HEK293 (cell line): ENCODE data around the gene SORL1.

Source experiments
- CTCF ChIA-PET: fragments of 350-600 bp; formaldehyde crosslinking; extraction: SDS; loops from one replicate; lab custom pipeline; 2021; ENCODE audit warnings: antibody characterized with exemption; lab: Yijun Ruan, JAX
- POLR2A ChIA-PET: fragments of 300-600 bp; formaldehyde crosslinking; extraction: SDS; loops from one replicate; lab custom pipeline; 2020; ENCODE audit warnings: antibody characterized with exemption, inconsistent platforms; lab: Yijun Ruan, JAX
- H3K27ac ChIP-seq: fragments of 200-500 bp; sonication (Bioruptor generic); 2 replicates; pipeline ENCODE4 v1.5.1; 2014; ENCODE audit warnings: low read depth, low read length, control low read depth, inconsistent platforms; ENCODE audit errors: extremely low read depth
- H3K36me3 ChIP-seq, 2 experiments: fragments of 200-500 bp in 1 of 2; sonication (Bioruptor generic) in 1 of 2; 1 replicate in 1 of 2; 2 replicates in 1 of 2; pipeline ENCODE4 v1.5.1; 2014 to 2017; ENCODE audit warnings: inconsistent platforms in 2 of 2, low read length in 2 of 2; ENCODE audit not compliant: control insufficient read depth in 2 of 2, insufficient read depth in 1 of 2
- H3K4me1 ChIP-seq: fragments of 200-500 bp; sonication (Bioruptor generic); 2 replicates; pipeline ENCODE4 v1.5.1; 2014; ENCODE audit warnings: mild to moderate bottlenecking, low read length, inconsistent platforms; ENCODE audit not compliant: control insufficient read depth, insufficient read depth
- H3K4me3 ChIP-seq: 2 replicates; pipeline ENCODE4 v1.5.1; 2011; ENCODE audit warnings: low read depth, mild to moderate bottlenecking, control low read depth, low read length, moderate library complexity
- H3K9me3 ChIP-seq: fragments of 200-500 bp; sonication (Bioruptor generic); 2 replicates; pipeline ENCODE4 v1.5.1; 2014; ENCODE audit warnings: low read depth, low read length, inconsistent platforms; ENCODE audit not compliant: control insufficient read depth, insufficient read depth
- KLF8 ChIP-seq: fragments of 450-650 bp; formaldehyde crosslinking; IDR thresholded peaks from 2 replicates; pipeline ENCODE4 v1.5.1; 2016; ENCODE audit warnings: missing biosample characterization, missing genetic modification characterization
- MYNN ChIP-seq: fragments of 450-650 bp; formaldehyde crosslinking; IDR thresholded peaks from 2 replicates; pipeline ENCODE4 v1.5.1; 2016; ENCODE audit warnings: missing biosample characterization, missing genetic modification characterization, borderline replicate concordance
- SCRT1 ChIP-seq: fragments of 450-650 bp; formaldehyde crosslinking; IDR thresholded peaks from 2 replicates; pipeline ENCODE4 v1.5.1; 2016; ENCODE audit warnings: missing biosample characterization, missing genetic modification characterization, borderline replicate concordance
- WT1 ChIP-seq: fragments of 450-650 bp; formaldehyde crosslinking; IDR thresholded peaks from 2 replicates; pipeline ENCODE4 v1.5.1; 2016; ENCODE audit warnings: missing biosample characterization, missing genetic modification characterization
- ZNF121 ChIP-seq: fragments of 450-650 bp; formaldehyde crosslinking; IDR thresholded peaks from 2 replicates; pipeline ENCODE4 v1.5.1; 2016; ENCODE audit warnings: missing biosample characterization, missing genetic modification characterization
- ZNF169 ChIP-seq: fragments of 450-650 bp; formaldehyde crosslinking; IDR thresholded peaks from 2 replicates; pipeline ENCODE4 v1.5.1; 2016; ENCODE audit warnings: missing biosample characterization, missing genetic modification characterization
- ZNF18 ChIP-seq: fragments of 450-650 bp; formaldehyde crosslinking; IDR thresholded peaks from 2 replicates; pipeline ENCODE4 v1.5.1; 2016; ENCODE audit warnings: missing biosample characterization, missing genetic modification characterization
- ZNF658 ChIP-seq: fragments of 450-650 bp; formaldehyde crosslinking; IDR thresholded peaks from 2 replicates; pipeline ENCODE4; 2016; ENCODE audit warnings: missing biosample characterization, missing genetic modification characterization
- ZNF701 ChIP-seq: fragments of 450-650 bp; formaldehyde crosslinking; IDR thresholded peaks from 2 replicates; pipeline ENCODE4 v1.5.1; 2016; ENCODE audit warnings: missing biosample characterization, missing genetic modification characterization
- ZNF837 ChIP-seq: fragments of 450-650 bp; formaldehyde crosslinking; IDR thresholded peaks from 2 replicates; pipeline ENCODE4 v1.5.1; 2016; ENCODE audit warnings: missing biosample characterization, missing genetic modification characterization
- TF ChIP-seq, protein P1 (sequence below): fragments of 450-650 bp; formaldehyde crosslinking; IDR thresholded peaks from 2 replicates; pipeline ENCODE4 v1.5.0; 2017; ENCODE audit warnings: missing biosample characterization, missing genetic modification characterization, borderline replicate concordance
- TF ChIP-seq, protein P2 (sequence below): fragments of 450-650 bp; formaldehyde crosslinking; IDR thresholded peaks from 2 replicates; pipeline ENCODE4 v1.5.1; 2017; ENCODE audit warnings: missing biosample characterization, missing genetic modification characterization
- TF ChIP-seq, protein P3 (sequence below): fragments of 450-650 bp; formaldehyde crosslinking; conservative IDR thresholded peaks from 2 replicates; pipeline ENCODE4 v1.5.1; 2016; ENCODE audit warnings: low read depth, missing biosample characterization, missing genetic modification characterization
- TF ChIP-seq, protein P4 (sequence below): fragments of 450-650 bp; formaldehyde crosslinking; IDR thresholded peaks from 2 replicates; pipeline ENCODE4 v1.5.1; 2016; ENCODE audit warnings: missing biosample characterization, missing genetic modification characterization

SORL1 gene

GRCh38 chr11:121471167-121471566 lies 19.1 kb downstream of the SORL1 start (continued):
- no peak for TF ChIP-seq ZNF18 (tag by site-specific recombination)

DNA sequence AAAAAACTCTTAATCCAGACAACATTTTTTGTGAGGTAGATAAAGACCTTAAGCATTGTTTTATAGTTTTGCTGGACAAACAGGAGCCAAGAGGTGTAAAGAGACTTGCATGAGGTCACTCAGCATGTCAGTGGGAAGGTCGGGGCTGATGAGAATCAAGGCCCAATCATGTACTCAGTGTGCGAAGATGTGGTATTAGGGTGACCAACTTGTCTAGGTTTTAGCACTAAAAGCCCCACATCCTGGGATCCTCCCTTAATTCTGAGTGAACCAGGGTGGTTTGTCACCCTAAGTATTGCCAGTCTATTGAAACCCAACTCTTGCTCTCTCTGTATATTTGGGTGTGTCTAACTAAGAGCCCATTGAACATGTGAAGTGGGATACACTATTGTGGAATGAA lies 20.2 kb downstream of the SORL1 start:
- no peak overlapping the region for H3K4me3 ChIP-seq
- H3K36me3 ChIP-seq, result no peaks in the 10 kb centered on the region
- 0 out of 2 replicates have a peak, but pooled peaks cover 3% of the 10 kb centered on the region for H3K4me1 ChIP-seq
- CTCF ChIA-PET, result interaction anchor here (0.7 kb wide), 1 partner anchor 130 kb away, joined by 5 read pairs; no protein-coding TSS in a partner anchor
- TF ChIP-seq ZNF169 (tag by site-specific recombination) (no peak), WT1 (tag by site-specific recombination) (no peak), ZNF121 (no peak), ZNF837 (tag by site-specific recombination) (no peak), KLF8 (tag by site-specific recombination) (no peak), ZNF658 (tag by site-specific recombination) (no peak), SCRT1 (tag by site-specific recombination) (no peak), MYNN (tag by site-specific recombination) (no peak), ZNF701 (tag by site-specific recombination) (no peak)
- TF ChIP-seq, protein P1, sequence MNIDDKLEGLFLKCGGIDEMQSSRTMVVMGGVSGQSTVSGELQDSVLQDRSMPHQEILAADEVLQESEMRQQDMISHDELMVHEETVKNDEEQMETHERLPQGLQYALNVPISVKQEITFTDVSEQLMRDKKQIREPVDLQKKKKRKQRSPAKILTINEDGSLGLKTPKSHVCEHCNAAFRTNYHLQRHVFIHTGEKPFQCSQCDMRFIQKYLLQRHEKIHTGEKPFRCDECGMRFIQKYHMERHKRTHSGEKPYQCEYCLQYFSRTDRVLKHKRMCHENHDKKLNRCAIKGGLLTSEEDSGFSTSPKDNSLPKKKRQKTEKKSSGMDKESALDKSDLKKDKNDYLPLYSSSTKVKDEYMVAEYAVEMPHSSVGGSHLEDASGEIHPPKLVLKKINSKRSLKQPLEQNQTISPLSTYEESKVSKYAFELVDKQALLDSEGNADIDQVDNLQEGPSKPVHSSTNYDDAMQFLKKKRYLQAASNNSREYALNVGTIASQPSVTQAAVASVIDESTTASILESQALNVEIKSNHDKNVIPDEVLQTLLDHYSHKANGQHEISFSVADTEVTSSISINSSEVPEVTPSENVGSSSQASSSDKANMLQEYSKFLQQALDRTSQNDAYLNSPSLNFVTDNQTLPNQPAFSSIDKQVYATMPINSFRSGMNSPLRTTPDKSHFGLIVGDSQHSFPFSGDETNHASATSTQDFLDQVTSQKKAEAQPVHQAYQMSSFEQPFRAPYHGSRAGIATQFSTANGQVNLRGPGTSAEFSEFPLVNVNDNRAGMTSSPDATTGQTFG (tag by site-specific recombination), result no peak
- TF ChIP-seq, protein P2, sequence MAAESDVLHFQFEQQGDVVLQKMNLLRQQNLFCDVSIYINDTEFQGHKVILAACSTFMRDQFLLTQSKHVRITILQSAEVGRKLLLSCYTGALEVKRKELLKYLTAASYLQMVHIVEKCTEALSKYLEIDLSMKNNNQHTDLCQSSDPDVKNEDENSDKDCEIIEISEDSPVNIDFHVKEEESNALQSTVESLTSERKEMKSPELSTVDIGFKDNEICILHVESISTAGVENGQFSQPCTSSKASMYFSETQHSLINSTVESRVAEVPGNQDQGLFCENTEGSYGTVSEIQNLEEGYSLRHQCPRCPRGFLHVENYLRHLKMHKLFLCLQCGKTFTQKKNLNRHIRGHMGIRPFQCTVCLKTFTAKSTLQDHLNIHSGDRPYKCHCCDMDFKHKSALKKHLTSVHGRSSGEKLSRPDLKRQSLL (tag by site-specific recombination), result no peak
- TF ChIP-seq, protein P3, sequence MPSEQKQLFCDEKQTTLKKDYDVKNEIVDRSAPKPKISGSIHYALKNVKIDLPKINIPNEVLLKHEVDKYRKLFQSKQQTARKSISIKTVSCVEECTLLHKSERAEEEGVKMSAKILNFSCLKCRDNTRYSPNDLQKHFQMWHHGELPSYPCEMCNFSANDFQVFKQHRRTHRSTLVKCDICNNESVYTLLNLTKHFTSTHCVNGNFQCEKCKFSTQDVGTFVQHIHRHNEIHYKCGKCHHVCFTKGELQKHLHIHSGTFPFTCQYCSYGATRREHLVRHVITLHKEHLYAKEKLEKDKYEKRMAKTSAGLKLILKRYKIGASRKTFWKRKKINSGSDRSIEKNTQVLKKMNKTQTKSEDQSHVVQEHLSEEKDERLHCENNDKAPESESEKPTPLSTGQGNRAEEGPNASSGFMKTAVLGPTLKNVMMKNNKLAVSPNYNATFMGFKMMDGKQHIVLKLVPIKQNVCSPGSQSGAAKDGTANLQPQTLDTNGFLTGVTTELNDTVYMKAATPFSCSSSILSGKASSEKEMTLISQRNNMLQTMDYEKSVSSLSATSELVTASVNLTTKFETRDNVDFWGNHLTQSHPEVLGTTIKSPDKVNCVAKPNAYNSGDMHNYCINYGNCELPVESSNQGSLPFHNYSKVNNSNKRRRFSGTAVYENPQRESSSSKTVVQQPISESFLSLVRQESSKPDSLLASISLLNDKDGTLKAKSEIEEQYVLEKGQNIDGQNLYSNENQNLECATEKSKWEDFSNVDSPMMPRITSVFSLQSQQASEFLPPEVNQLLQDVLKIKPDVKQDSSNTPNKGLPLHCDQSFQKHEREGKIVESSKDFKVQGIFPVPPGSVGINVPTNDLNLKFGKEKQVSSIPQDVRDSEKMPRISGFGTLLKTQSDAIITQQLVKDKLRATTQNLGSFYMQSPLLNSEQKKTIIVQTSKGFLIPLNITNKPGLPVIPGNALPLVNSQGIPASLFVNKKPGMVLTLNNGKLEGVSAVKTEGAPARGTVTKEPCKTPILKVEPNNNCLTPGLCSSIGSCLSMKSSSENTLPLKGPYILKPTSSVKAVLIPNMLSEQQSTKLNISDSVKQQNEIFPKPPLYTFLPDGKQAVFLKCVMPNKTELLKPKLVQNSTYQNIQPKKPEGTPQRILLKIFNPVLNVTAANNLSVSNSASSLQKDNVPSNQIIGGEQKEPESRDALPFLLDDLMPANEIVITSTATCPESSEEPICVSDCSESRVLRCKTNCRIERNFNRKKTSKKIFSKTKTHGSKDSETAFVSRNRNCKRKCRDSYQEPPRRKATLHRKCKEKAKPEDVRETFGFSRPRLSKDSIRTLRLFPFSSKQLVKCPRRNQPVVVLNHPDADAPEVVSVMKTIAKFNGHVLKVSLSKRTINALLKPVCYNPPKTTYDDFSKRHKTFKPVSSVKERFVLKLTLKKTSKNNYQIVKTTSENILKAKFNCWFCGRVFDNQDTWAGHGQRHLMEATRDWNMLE (tag by site-specific recombination), result no peak
- TF ChIP-seq, protein P4, sequence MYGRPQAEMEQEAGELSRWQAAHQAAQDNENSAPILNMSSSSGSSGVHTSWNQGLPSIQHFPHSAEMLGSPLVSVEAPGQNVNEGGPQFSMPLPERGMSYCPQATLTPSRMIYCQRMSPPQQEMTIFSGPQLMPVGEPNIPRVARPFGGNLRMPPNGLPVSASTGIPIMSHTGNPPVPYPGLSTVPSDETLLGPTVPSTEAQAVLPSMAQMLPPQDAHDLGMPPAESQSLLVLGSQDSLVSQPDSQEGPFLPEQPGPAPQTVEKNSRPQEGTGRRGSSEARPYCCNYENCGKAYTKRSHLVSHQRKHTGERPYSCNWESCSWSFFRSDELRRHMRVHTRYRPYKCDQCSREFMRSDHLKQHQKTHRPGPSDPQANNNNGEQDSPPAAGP, result no peak
- TF ChIP-seq, all 188 proteins: peak for 0
- POLR2A ChIA-PET, result no interaction called here
- Histone ChIP-seq H3K9me3 (no peaks in the 10 kb centered on the region), H3K27ac (no peak overlapping the region)
